ENCODE measurements around the gene ARHGDIG.
"Not testable (repeated sequence)": the region's sequence is repeated elsewhere in the genome, so short reads cannot be mapped to it uniquely, and the experiment has no call there.

The ARHGDIG gene

DNA sequence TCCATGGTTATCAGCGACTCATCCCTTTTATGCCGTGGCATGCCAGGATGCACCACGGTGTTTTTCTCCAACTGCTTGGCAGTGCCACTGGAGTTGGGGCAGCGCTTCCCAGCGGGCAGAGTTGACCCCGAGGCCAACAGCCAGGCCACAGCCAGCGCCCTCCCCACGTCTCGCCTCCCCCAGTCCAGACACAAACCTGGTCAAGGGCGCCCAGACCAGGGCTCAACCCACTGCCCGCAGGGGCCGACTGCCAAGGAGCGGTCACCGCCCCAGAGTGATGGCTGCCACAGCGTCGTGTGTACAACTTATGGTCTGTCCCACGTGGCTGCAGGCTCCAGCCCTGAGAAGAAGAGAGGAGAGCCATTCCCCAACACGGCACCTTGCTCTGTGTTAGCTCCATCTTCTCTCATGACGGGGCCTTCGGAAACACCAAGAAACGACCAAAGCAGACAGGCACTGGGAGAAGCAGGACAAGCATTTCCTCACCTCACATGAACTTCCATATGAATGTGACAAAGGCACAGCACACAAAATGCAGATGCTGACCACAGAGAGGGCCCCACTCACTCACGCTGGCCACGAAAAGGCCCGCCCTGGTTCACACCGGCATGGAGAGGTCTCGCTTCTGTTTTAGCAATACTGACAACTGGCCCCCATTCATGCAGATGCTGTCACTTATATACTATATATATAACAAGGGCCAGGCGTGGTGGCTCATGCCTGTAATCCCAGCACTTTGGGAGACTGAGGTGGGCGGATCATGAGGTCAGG lies 45.2 kb downstream of the ARHGDIG start:
- Histone ChIP-seq H3K9me3 (ENCODE audit: insufficient read depth, low read length) (no peaks in the 10 kb centered on the region), H3K79me2 (ENCODE audit: low read length) (peaks cover 52% of the 10 kb centered on the region), H2AFZ (ENCODE audit: low read depth, low read length) (no peak overlapping the region), H3K4me1 (ENCODE audit: low read length) (peaks cover 2% of the 10 kb centered on the region; the same call in 1 of the 2 replicates), H3K4me3 (ENCODE audit: low read length) (no peak overlapping the region), H3K27ac (ENCODE audit: low read length) (no peak overlapping the region), H3K27me3 (ENCODE audit: low read depth, low read length) (no peaks in the 10 kb centered on the region), H4K20me1 (ENCODE audit: insufficient read depth, low read length) (peaks cover 33% of the 10 kb centered on the region), H3K9ac (ENCODE audit: low read length) (no peak overlapping the region), H3K36me3 (replicated peaks; ENCODE audit: low read depth, low read length) (no peaks in the 10 kb centered on the region), H3K4me2 (ENCODE audit: low read length) (no peak overlapping the region)
- TF ChIP-seq, protein P1, sequence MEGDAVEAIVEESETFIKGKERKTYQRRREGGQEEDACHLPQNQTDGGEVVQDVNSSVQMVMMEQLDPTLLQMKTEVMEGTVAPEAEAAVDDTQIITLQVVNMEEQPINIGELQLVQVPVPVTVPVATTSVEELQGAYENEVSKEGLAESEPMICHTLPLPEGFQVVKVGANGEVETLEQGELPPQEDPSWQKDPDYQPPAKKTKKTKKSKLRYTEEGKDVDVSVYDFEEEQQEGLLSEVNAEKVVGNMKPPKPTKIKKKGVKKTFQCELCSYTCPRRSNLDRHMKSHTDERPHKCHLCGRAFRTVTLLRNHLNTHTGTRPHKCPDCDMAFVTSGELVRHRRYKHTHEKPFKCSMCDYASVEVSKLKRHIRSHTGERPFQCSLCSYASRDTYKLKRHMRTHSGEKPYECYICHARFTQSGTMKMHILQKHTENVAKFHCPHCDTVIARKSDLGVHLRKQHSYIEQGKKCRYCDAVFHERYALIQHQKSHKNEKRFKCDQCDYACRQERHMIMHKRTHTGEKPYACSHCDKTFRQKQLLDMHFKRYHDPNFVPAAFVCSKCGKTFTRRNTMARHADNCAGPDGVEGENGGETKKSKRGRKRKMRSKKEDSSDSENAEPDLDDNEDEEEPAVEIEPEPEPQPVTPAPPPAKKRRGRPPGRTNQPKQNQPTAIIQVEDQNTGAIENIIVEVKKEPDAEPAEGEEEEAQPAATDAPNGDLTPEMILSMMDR (IDR thresholded peaks at IDR 0.05; ENCODE audit: low read depth, low read length), result no peak
- TF ChIP-seq EZH2phosphoT487 (IDR thresholded peaks at IDR 0.05; ENCODE audit: low read depth), result no peak

DNA sequence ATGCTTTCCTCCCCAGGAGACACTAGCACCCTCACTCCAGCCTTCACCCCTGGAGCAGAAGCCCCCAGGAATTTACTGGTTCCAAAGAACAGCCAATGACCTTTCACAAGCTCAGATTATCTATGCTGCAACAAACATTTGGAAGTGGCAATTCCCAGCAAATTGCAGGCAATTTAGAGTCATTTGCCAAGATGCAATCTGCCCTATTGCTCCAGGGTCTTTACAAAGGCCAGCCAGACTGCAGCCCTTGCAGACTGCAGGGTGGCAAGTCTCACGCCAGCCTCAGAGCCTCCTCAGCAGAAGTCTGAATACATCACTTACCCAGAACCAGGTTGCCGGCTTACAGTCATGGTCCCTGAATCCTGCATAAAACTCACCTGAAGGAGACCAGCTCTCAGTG lies 50.4 kb downstream of the ARHGDIG start:
- Histone ChIP-seq H4K20me1 (ENCODE audit: insufficient read depth, low read length) (peaks cover 36% of the 10 kb centered on the region), H3K4me2 (ENCODE audit: low read length) (no peak overlapping the region), H3K9me3 (ENCODE audit: insufficient read depth, low read length) (no peaks in the 10 kb centered on the region), H3K9ac (ENCODE audit: low read length) (no peak overlapping the region), H2AFZ (ENCODE audit: low read depth, low read length) (no peak overlapping the region), H3K27ac (ENCODE audit: low read length) (no peak overlapping the region), H3K4me1 (ENCODE audit: low read length) (no peaks in the 10 kb centered on the region), H3K4me3 (ENCODE audit: low read length) (no peak overlapping the region), H3K36me3 (replicated peaks; ENCODE audit: low read depth, low read length) (no peaks in the 10 kb centered on the region), H3K79me2 (ENCODE audit: low read length) (peaks cover 53% of the 10 kb centered on the region), H3K27me3 (ENCODE audit: low read depth, low read length) (no peaks in the 10 kb centered on the region)
- TF ChIP-seq, protein P1 (IDR thresholded peaks at IDR 0.05; ENCODE audit: low read depth, low read length), result no peak
- TF ChIP-seq EZH2phosphoT487 (IDR thresholded peaks at IDR 0.05; ENCODE audit: low read depth), result no peak

DNA sequence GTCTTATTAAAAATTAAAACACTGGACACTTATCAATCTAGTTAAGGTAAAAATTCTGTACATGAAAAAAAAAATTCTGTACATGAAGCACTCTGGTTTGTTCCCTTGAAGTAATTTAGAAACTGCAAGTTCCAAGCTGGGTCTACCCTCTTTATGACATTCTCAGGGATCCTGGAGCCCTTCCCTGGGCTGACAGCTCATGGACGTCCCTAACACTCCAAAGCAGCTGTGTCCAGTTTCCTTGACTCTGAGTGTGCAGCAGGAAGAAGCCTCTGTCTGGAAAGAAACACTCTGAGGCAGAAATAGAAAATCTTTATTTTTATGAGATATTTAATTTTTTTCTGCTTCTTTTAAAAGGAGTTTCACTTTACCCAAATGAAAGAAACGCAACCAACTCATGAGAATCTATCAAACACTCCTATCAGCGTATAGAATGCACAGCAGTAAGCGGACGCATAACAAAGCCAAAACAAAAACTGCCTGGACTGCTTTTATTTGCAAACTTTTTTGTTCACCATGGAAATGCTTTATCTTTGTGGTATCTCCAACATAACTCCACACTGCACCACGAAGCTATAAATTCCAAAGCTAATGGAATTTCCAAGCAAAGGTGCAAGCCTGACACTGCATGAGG lies 50.9 kb downstream of the ARHGDIG start:
- not testable (repeated sequence) for H2AFZ ChIP-seq (ENCODE audit: low read depth, low read length); H3K9ac ChIP-seq (ENCODE audit: low read length); H3K36me3 ChIP-seq (replicated peaks; ENCODE audit: low read depth, low read length); H3K4me2 ChIP-seq (ENCODE audit: low read length); H3K27me3 ChIP-seq (ENCODE audit: low read depth, low read length); H3K4me3 ChIP-seq (ENCODE audit: low read length); H3K9me3 ChIP-seq (ENCODE audit: insufficient read depth, low read length); H3K27ac ChIP-seq (ENCODE audit: low read length); H3K4me1 ChIP-seq (ENCODE audit: low read length)
- H4K20me1 ChIP-seq (ENCODE audit: insufficient read depth, low read length), result peaks cover 36% of the 10 kb centered on the region
- H3K79me2 ChIP-seq (ENCODE audit: low read length), result peaks cover 58% of the 10 kb centered on the region

All from OCI-LY3 (cell line).